ENCODE data around the gene ULK2.
A peak's percentile ranks its signal among the peaks of the same experiment; 100 is the strongest.

The ULK2 gene

DNA sequence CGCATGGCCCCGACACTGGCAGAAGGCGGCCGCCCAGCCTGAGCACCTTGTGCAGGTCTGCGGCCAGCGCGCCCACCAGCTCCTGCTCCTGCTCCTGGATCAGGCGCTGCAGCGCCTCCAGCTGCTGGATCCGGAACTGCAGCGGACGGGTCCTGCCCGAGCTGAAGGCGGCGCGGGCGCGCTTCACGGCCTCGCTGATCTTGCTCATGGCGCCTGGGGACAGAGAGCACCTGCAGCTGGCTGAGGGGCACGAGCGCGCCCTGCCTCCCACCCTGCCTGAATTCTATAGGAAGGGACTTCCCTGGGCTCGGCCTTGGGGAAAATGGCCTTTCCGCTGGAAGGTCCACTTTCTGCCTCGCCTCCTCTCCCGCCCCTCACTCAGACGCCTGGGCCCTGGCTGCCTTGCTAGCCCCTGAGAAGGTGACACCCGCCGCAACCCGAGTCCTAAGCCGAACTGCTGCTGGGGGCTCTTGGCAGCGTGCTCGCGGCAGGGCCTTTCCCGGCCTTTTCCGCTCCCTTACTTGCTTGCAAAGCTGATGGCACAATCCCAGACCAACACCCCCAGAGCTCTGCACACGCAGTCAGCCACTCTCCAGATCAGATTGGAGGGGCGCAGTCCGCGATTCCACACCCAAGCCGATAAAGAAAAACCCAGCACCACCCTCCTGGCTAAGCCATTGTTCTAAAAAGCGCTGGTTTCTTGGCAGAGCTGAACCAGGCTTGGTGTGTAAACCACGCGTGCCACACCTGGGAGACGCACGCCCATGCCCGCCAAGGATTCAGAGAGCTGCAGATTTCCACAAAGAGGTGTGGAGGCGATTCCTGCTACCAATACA is 122.6 kb downstream of the ULK2 start:
- DNase-seq: peak; percentile 62 to 86

DNA sequence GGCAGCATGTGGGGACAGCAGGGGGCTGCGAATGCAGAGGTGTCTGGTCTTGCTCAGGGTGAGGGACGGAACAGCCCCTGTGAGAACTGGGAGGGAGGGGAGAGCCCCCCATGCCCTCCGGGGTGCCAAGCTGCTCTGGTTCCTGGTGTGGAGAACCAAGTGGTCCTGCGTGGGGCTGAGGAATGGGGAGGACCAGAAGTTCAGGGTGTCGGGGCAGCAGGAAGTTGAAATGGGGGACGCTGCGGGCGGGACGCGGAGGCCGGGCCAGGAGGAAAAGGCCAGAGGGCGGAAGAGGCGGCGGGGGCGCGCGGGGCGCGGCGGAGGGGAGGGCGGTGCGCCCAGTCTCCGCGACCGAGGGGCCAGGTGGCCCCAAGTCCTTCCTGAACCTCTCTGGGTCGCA is 123.2 kb downstream of the ULK2 start:
- peak in 1 of 2 experiments; percentile 13 for DNase-seq

DNA sequence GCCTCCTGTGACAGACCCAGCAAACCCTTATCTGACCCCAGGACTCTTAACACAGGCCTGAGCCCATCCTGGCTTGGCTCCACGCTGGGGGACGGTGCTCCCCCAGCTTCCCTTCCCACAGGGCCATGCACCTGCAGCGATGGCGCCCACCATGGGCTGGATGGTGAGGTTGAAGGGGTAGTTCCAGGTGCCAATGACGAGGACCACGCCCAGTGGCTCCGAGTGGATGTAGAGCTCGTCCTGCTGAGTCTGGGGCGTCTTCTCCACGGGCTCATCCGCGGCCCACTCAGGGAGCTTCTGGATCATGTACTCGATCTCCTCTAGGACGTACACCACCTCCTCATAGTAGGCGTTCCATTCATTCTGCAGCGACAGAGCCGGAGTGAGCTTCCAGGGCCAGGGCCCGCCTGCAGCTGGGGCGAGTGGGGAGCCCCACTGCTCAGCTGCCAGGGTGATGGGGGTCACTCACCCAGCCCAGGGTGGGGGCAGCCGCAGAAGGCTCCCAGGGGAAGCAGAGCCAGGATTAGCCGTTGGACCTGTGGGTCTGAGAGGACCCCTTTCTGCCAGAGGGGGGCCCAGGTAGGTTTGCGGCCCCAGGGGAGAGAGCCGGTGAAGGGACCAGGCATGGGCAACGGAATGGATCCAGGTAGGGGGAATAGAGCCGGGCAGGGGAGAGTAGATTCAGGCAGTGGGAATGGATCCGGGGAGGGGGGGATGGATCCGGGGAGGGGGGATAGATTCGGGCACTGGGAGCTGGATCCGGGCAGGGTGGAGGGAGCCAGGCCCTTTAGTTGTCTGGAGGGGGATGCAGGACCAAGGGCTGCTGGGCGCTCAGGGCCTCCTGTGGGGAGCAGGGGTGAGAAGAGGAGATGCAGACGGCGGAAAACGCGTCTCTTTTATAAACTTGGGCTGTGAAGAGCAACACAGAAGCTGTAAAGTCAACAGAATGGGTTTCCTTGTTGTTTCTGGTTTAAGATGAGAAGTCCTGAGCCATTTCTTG is 124.3 kb downstream of the ULK2 start:
- no peak for DNase-seq

DNA sequence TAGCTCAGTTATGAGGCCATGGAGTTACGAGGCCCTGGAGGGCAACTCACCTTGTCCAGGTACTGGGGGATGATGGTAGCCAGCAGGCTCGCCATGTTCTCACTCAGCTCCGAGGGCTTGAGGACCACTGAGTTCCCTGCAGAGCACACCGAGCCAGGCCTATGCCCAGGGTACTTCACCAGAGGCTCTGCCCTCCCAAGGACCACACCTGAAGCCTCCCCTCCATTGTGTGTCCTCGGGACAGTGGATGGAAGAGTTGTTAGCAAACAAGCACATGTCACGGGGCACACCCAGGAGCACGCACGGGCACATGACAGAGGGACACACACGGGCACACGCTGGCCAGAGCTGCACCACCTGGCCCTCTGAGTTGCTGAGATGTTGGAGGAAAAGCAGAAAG is 125.2 kb downstream of the ULK2 start:
- DNase-seq: no peak

DNA sequence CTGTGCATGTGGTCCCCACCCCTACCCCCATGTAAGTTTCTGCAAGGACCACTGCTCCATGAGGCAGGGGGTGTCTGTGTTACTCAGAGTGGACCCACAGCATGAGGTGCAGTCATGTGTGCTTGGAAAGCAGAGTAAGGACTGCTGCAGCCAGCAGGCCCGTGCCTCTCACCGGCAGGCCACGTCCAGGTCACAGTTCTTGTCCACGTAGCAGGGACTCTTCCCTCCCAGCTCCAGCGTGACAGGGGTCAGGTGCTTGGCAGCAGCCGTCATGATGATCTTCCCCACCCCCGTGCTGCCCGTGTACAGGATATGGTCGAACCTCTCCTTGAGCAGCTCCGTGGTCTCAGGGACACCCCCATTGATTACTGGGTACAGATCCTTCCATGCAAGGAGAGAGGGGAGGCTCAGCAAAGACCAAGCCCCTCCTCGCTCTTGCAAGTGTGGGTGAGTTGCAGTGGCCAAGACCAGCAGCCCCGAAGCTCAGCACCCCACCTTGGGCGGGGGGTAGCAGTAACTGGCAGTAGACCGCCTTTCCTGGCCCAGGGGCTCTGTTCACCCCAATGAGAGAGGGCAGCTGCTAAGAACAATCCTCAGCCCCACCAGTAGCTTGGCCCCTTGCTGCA is 125.8 kb downstream of the ULK2 start:
- no peak for DNase-seq

DNA sequence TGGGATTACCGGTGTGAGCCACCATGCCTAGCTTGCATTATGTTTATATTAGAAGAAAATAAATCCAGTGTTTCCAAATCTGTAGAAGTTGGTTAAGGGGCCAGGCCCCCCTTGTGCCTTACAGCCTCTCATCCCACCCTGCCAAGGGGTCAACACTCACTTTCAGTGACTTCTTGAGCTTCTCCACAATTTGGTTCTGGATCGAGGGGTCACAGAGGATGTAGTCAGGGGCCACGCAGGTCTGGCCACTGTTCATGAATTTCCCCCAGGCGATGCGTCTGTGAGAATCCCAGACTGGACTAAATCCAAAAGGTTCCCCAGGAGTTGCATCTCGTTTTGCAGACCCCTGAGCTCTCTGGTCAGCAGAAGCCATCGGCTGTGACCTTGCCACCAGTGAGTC is 126.8 kb downstream of the ULK2 start:
- DNase-seq: no peak

DNA sequence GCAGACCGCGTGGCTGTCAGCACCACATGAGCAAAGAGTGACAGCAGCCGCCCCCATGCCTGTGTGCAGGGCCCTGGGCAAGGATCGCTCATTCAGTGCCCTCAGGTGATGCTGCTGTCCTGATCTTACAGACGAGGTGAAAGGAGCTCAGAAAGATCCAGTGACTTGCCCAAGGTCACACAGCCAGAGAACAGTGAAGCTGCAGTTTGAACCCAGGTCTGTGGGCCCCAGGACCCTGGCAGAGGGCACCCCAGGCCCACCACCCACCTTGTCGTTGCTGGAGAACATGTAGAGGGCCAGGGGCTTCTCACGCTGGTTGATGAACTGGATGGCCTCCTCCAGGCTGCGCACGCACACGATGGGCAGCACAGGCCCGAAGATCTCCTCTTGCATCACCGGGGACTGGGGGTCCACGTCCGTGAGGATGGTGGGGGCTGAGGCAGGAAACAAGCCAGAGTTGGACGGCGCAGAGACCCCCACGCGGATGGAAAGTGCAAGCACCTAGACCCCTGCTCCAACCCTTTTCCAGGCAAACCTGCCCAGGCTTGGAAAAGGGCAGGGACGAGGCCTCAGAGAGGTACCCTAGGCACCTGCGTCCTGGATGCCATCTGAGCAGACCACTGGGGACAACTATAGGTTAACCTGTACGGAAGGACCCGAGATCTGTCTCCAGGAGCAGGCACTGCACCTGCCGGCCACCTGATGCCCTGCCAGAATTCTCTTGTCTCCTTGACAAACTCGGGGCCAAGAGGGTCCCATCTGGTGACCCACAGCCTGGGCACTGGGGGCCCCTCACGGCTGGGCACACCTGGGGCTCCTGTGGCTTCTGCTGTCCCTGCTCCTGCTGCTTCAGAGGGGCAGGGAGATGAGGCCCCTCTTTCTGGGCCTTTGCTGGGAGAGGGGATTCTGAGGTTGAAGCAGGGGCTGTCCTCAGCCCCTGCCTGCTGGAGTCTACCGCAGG is 128.2 kb downstream of the ULK2 start:
- no peak for DNase-seq

DNA sequence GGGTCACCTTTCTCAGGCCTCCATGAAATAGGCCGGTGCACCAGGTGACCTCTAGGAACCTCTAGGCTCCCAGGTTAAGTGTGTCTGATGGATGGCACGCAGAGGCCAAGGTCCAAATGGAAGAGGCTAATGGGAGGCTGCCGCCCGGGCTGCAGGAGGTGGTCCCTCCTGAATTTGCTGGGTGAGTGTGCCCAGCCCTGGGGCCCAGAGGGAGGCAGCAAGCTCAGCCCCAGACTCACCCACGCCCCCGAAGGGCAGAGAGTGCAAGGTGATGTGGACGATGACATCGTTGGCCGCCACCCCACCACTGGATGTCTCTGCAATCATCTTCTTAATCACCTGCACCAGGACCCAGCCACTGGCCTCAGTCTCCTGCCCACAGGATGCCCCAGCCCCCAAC is 129.0 kb downstream of the ULK2 start:
- DNase-seq: no peak

DNA sequence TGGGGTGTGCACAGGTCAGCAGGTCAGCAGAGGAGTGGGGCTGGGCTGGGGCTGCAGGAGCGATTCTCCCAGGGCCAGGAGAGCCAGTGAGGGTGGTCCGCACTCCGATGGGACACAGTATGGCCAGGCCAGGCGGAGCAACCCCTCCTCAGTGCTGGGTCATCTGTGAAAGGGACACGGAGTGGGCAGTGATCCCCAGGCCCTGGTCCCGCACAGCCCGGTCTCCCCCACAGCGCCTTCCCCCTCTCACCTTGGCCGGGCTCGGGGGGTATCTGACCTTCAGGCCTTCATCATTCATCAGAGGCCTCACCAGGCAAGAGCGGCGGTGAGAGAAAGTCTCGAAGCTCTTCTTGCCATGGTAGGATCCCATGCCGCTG is 129.7 kb downstream of the ULK2 start:
- no peak for DNase-seq

DNA sequence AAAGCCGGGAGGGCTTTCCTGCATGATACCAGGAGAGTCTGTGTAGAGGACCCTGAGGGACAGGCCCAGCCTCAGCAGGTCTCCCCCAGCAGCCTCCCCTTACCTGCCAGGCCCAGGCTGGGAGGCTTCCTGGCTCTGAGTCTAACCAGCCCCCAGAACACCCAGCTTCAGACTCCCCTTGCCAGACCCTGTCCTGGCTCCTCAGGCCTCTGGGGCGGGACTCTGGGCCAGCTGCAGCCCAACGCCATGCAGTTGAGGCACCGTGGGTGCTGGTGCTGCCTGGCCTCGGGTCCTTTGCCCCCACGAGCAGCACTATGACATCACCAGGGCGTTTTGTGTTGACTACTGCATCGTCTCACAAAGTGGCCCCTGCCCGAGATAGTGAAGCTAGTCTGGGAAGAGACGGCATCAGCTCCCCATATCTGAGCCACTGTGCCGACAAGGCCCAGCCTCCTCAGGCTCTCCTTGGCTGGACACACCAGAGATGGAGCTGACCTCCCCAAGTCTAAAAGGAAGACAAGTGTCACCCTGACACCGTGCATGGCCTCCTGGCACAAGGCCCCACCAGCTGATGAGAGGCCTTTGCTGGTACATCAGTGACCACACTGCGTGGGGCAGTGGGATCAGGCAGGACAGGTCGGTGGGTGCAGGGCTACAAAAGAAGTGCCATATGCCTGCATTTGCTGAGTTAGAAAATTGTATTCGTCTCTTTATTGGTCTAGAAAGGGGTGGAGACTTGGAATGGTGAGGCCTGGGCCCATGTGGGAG is 130.2 kb downstream of the ULK2 start:
- DNase-seq: no peak

DNA sequence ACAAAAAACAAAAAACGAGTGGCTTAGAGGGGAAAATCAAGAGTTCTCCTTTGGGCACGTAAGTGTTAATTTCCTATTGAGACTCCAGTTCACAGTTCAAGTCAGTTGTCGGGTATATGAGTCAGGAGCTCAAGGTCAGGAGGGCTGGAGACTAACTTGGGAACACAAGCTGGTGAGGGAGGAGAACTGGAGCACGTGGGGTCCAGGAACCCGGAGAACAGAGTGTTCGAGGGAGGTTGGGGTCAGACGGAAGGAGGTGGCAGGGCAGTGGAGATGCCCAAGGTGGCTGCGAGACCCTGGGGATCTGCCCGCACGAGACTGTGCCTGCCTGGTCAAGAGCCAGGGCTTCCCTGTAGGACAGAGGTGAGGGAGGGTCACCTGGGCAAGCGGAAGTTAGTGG is 131.7 kb downstream of the ULK2 start:
- no peak for DNase-seq

DNA sequence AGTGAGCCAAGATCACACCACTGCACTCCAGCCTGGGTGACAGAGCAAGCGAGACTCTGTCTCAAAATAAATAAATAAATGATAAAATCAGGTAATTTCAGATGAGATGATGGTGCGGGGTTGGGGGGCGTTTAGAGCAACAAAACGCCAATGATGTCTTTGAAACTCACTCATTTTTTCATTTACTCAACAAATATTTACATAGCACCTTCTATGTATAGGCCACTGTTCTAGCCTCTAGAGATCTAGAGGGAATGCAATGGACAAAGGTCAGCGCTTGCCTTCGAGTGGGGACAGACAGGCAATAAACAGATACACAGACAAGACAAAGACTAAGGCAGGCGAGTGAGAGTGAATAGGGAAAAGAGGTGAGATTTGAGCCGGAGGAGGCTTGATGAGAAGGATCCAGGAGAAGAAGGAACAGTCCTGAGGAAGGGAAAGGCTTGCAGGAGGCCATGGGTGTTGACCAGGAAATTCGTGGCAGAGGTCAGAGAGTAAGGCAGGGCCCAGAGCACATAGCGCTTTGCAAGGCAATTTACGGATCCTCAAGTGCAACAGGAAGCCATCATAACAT is 133.7 kb downstream of the ULK2 start:
- DNase-seq: no peak

DNA sequence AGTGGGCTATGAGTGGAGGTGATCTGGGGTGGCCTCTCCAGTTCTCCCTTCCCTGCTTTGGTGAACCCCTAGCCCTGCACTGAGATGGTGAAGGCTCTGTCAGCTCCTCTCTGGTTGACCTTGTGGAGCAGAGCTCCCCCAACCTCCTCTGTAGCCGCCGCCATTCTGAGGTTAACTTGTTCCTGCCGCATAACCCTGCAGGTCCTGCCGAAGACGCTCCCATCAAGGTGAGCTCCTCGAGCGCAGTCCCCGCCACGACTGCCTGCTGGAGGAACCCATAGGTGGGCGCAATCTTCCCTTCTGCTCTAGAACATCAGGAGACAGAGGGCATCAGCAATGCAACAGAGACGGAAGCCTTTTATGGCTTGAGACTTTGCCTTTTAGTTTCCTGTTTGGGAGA is 136.1 kb downstream of the ULK2 start:
- DNase-seq: no peak

DNA sequence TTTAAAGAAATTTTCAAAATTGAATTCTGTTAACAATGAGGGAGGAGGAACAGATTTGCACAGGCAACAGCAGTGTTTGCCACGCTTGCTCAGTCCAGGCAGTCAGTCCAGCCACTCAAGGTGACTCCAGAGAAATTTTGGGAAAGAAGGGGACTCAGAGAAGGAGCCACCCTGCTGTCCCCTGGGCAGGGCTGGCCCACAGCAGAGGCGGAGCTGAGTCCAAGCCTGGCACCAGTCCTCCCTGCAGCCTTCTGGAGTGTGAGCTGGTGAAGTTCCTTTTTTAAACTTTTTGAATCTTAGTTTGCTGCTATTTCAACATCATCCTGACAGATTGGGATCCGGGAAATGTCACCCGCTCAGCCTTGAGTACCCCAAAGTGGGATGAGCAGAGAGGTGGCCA is 136.9 kb downstream of the ULK2 start:
- no peak for DNase-seq

DNA sequence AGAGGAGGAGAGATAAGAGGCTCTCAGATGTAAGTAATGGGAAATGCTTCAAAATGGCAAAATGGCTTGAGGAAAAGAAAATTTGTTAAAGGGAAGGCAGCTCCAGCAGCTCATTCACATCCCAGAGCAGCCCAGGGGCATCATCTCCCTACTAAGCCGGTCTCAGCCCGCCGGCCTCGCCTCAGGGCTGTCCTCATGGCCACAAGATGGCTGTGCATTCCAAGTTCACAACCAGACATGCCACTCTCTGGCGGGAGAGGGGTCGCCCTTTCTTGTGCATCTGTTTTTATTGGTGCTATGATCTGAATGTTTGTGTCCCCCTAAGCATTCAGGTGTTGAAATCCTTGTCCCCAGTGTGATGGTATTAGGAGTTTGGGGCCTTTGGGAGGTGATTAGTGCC is 137.8 kb downstream of the ULK2 start:
- DNase-seq: no peak

DNA sequence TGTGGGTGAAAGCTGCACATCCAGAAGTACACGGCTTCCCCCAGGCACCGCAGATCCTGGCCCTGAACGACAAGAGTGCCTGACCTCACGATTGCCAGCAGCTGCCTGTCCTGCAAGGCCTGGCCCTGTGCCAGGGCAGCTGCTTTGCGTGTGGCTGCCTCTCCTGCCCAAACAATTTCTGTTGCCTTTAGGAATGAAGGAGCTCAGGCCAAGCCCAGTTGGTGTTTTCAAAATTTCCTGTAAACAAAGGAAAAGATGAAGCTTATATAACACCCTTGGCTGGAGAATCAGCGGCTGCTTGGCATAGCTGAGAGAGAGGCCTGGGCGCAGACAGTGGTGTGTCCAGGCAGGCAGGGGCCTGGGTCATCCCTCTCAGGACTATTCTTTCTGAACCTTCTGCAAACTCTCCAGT is 139.6 kb downstream of the ULK2 start:
- peak; percentile 48 to 91 for DNase-seq

DNA sequence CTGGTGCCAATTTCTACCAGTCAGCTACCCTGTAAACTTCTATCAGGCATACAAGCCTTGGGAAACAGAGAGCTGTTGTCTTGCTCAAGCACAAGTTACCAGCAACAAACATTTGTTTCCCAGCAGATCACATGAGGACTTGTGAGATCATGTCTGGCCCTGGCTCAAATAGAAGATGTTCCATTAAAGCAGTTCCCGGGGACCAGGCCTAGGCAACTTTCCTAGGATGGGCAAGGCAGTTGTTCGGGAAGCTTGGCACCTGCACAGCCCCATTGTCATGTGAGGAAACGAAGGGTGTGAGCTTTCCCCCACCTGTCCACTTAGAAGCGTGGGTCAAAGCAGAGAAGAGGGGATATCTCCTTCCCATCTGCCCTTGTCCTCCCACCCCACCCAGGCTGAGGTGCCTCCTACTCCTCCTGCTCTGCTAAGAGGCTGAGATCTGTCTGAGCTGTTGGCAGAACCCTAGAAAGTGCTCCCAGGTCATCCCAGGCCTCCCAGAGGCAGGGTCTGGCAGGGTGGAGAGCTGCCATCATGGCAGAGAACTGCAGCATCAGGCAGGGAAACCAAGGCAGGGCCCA is 140.1 kb downstream of the ULK2 start:
- no peak for DNase-seq

DNA sequence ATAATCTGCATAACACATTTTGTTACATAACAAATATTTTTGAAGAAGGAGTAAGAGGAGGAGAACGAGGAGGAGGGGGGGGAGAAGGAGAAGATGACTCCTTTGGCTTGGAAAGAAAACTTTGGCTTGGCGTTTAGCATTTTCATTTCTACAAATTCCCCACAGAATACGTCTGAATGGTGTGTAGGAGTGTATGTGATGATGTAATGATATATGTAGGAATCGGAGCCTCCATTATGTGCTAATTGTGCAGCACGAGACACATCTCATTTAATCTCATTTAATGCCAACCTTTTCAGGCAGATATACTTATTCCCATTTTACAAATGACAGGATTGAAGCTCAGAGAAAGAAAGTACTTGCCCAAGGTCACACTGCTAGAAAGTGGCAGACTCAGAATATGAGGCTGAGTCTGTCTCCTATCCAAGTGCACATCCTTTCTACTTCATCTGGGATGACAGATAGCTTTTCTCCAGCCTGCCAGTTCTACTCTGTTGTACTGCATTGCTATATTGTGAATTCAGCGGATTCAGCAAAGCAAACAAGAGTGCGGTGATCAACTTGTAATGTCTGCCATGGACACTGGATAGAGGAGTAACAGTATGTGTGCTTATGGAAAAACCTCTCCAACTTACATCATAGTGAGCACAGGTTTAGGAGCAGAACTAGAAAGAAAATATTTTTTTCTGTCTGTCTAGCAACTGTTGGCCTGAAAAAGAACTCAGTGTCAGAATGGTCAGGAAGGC is 140.9 kb downstream of the ULK2 start:
- no peak for DNase-seq

DNA sequence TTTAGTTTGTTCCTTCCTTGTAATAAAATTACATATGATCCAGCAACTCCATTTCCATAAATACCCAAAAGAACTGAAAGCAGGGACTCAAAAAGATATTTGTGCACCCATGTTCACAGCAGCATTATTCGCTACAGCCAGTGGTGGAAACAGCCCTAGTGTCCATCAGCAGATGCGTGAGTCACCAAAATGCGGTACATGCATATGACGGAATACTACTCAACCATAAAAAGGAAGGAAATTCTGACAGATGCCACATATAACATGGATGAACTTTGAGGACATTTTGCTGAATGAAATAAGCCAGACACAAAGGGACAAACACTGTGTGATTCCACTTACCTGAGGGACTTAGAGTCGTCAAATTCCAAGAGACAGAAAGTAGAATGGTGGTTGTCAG is 142.2 kb downstream of the ULK2 start:
- no peak for DNase-seq

Data from NCI-H524 (cell line).